Measurements from ENCODE around the gene MTMR11.

MTMR11 gene

GRCh38 chr1:149927056-149927562 is 9.6 kb downstream of the MTMR11 start:
- peaks cover 32 to 40% of the 10 kb centered on the region in 2 donors for H3K4me1 ChIP-seq (ENCODE audit: control insufficient read depth in 1 of 2, insufficient read depth in 2 of 2, low read length in 2 of 2)
- peak overlapping the region; percentile 70 to 86 for H3K9ac ChIP-seq (ENCODE audit: low read depth in 1 of 2, low read length in 2 of 2)
- H3K4me3 ChIP-seq (ENCODE audit: low read depth in 1 of 2, low read length in 2 of 2) = peak overlapping the region; percentile 79 to 97
- H3K9me3 ChIP-seq (ENCODE audit: control insufficient read depth in 1 of 2, low read length in 2 of 2) = no peaks in the 10 kb centered on the region
- H3K36me3 ChIP-seq (ENCODE audit: control insufficient read depth in 1 of 2, insufficient read depth in 2 of 2, low read length in 2 of 2) = peaks cover 55 to 73% of the 10 kb centered on the region in 2 donors
- no peaks in the 10 kb centered on the region for H3K27me3 ChIP-seq (ENCODE audit: control insufficient read depth in 1 of 2, insufficient read depth in 2 of 2, low read length in 2 of 2)
- no peak overlapping the region for H3K27ac ChIP-seq (ENCODE audit: low read depth, low read length)

GRCh38 chr1:149926296-149926695 is 10.4 kb downstream of the MTMR11 start:
- peaks cover 47 to 65% of the 10 kb centered on the region in 2 donors for H3K36me3 ChIP-seq (ENCODE audit: control insufficient read depth in 1 of 2, insufficient read depth in 2 of 2, low read length in 2 of 2)
- H3K27ac ChIP-seq (ENCODE audit: low read depth, low read length) = no peak overlapping the region
- H3K27me3 ChIP-seq (ENCODE audit: control insufficient read depth in 1 of 2, insufficient read depth in 2 of 2, low read length in 2 of 2) = no peaks in the 10 kb centered on the region
- H3K4me1 ChIP-seq (ENCODE audit: control insufficient read depth in 1 of 2, insufficient read depth in 2 of 2, low read length in 2 of 2) = peaks cover 25 to 32% of the 10 kb centered on the region in 2 donors
- H3K4me3 ChIP-seq (ENCODE audit: low read depth in 1 of 2, low read length in 2 of 2) = peak overlapping the region in 1 of 2 donors; percentile 79
- no peaks in the 10 kb centered on the region for H3K9me3 ChIP-seq (ENCODE audit: control insufficient read depth in 1 of 2, low read length in 2 of 2)
- no peak overlapping the region for H3K9ac ChIP-seq (ENCODE audit: low read depth in 1 of 2, low read length in 2 of 2)

GRCh38 chr1:149925751-149926150 is 10.9 kb downstream of the MTMR11 start:
- Histone ChIP-seq H3K36me3 (ENCODE audit: control insufficient read depth in 1 of 2, insufficient read depth in 2 of 2, low read length in 2 of 2) (peaks cover 42 to 60% of the 10 kb centered on the region in 2 donors), H3K27ac (ENCODE audit: low read depth, low read length) (no peak overlapping the region), H3K4me1 (ENCODE audit: control insufficient read depth in 1 of 2, insufficient read depth in 2 of 2, low read length in 2 of 2) (peaks cover 25 to 27% of the 10 kb centered on the region in 2 donors), H3K9me3 (ENCODE audit: control insufficient read depth in 1 of 2, low read length in 2 of 2) (no peaks in the 10 kb centered on the region), H3K27me3 (ENCODE audit: control insufficient read depth in 1 of 2, insufficient read depth in 2 of 2, low read length in 2 of 2) (no peaks in the 10 kb centered on the region), H3K4me3 (ENCODE audit: low read depth in 1 of 2, low read length in 2 of 2) (no peak overlapping the region), H3K9ac (ENCODE audit: low read depth in 1 of 2, low read length in 2 of 2) (no peak overlapping the region)

- Histone ChIP-seq H3K9ac (ENCODE audit: low read depth in 1 of 2, low read length in 2 of 2) (no peak overlapping the region), H3K36me3 (ENCODE audit: control insufficient read depth in 1 of 2, insufficient read depth in 2 of 2, low read length in 2 of 2) (peaks cover 38 to 55% of the 10 kb centered on the region in 2 donors), H3K27me3 (ENCODE audit: control insufficient read depth in 1 of 2, insufficient read depth in 2 of 2, low read length in 2 of 2) (no peaks in the 10 kb centered on the region), H3K4me3 (ENCODE audit: low read depth in 1 of 2, low read length in 2 of 2) (no peak overlapping the region), H3K4me1 (ENCODE audit: control insufficient read depth in 1 of 2, insufficient read depth in 2 of 2, low read length in 2 of 2) (peaks cover 25 to 27% of the 10 kb centered on the region in 2 donors), H3K9me3 (ENCODE audit: control insufficient read depth in 1 of 2, low read length in 2 of 2) (no peaks in the 10 kb centered on the region), H3K27ac (ENCODE audit: low read depth, low read length) (no peak overlapping the region)
Observed at GRCh38 chr1:149925345-149925744, 11.3 kb downstream of the MTMR11 start.

- Histone ChIP-seq H3K27me3 (ENCODE audit: control insufficient read depth in 1 of 2, insufficient read depth in 2 of 2, low read length in 2 of 2) (peaks cover 0 to 2% of the 10 kb centered on the region in 2 donors), H3K27ac (ENCODE audit: low read depth, low read length) (no peak overlapping the region), H3K9ac (ENCODE audit: low read depth in 1 of 2, low read length in 2 of 2) (no peak overlapping the region), H3K9me3 (ENCODE audit: control insufficient read depth in 1 of 2, low read length in 2 of 2) (no peaks in the 10 kb centered on the region), H3K4me3 (ENCODE audit: low read depth in 1 of 2, low read length in 2 of 2) (no peak overlapping the region), H3K36me3 (ENCODE audit: control insufficient read depth in 1 of 2, insufficient read depth in 2 of 2, low read length in 2 of 2) (peaks cover 27 to 45% of the 10 kb centered on the region in 2 donors), H3K4me1 (ENCODE audit: control insufficient read depth in 1 of 2, insufficient read depth in 2 of 2, low read length in 2 of 2) (peaks cover 19 to 20% of the 10 kb centered on the region in 2 donors)
Observed at GRCh38 chr1:149923626-149924025, 13.1 kb downstream of the MTMR11 start.

GRCh38 chr1:149917571-149918144 is 19.0 kb downstream of the MTMR11 start, which contains the start of gene SV2A:
TSS of gene SV2A (minus strand) at chr1:149917844. CDS start at chr1:149913840, 4,004 bp downstream.
- Histone ChIP-seq H3K4me3 (ENCODE audit: low read depth in 1 of 2, low read length in 2 of 2) (peak within 1 kb of the TSS; percentile 64 to 70), H3K4me1 (ENCODE audit: control insufficient read depth in 1 of 2, insufficient read depth in 2 of 2, low read length in 2 of 2) (peaks cover 0 to 3% of the 10 kb centered on the region in 2 donors)

GRCh38 chr1:149916898-149917252 is 19.8 kb downstream of the MTMR11 start:
- H3K9me3 ChIP-seq (ENCODE audit: control insufficient read depth in 1 of 2, low read length in 2 of 2) = no peaks in the 10 kb centered on the region
- peaks cover 8 to 14% of the 10 kb centered on the region in 2 donors for H3K27me3 ChIP-seq (ENCODE audit: control insufficient read depth in 1 of 2, insufficient read depth in 2 of 2, low read length in 2 of 2)
- peaks cover 0 to 3% of the 10 kb centered on the region in 2 donors for H3K4me1 ChIP-seq (ENCODE audit: control insufficient read depth in 1 of 2, insufficient read depth in 2 of 2, low read length in 2 of 2)
- peak overlapping the region; percentile 64 to 70 for H3K4me3 ChIP-seq (ENCODE audit: low read depth in 1 of 2, low read length in 2 of 2)
- no peaks in the 10 kb centered on the region for H3K36me3 ChIP-seq (ENCODE audit: control insufficient read depth in 1 of 2, insufficient read depth in 2 of 2, low read length in 2 of 2)
- no peak overlapping the region for H3K27ac ChIP-seq (ENCODE audit: low read depth, low read length)
- peak overlapping the region in 1 of 2 donors; percentile 12 for H3K9ac ChIP-seq (ENCODE audit: low read depth in 1 of 2, low read length in 2 of 2)

More at GRCh38 chr1:149917571-149918144, 19.0 kb downstream of the MTMR11 start, which contains the start of gene SV2A:
- H3K9me3 ChIP-seq (ENCODE audit: control insufficient read depth in 1 of 2, low read length in 2 of 2) = no peaks in the 10 kb centered on the region
- peaks cover 8 to 14% of the 10 kb centered on the region in 2 donors for H3K27me3 ChIP-seq (ENCODE audit: control insufficient read depth in 1 of 2, insufficient read depth in 2 of 2, low read length in 2 of 2)
- peak within 1 kb of the TSS; percentile 26 to 38 for H3K9ac ChIP-seq (ENCODE audit: low read depth in 1 of 2, low read length in 2 of 2)
- H3K36me3 ChIP-seq (ENCODE audit: control insufficient read depth in 1 of 2, insufficient read depth in 2 of 2, low read length in 2 of 2) = peaks cover 0 to 6% of the 10 kb centered on the region in 2 donors
- H3K27ac ChIP-seq (ENCODE audit: low read depth, low read length) = no peak within 1 kb of the TSS

GRCh38 chr1:149916193-149916897 is 20.3 kb downstream of the MTMR11 start:
- Histone ChIP-seq H3K9me3 (ENCODE audit: control insufficient read depth in 1 of 2, low read length in 2 of 2) (no peaks in the 10 kb centered on the region), H3K27ac (ENCODE audit: low read depth, low read length) (no peak overlapping the region), H3K27me3 (ENCODE audit: control insufficient read depth in 1 of 2, insufficient read depth in 2 of 2, low read length in 2 of 2) (peaks cover 8 to 14% of the 10 kb centered on the region in 2 donors), H3K4me1 (ENCODE audit: control insufficient read depth in 1 of 2, insufficient read depth in 2 of 2, low read length in 2 of 2) (peaks cover 0 to 3% of the 10 kb centered on the region in 2 donors), H3K4me3 (ENCODE audit: low read depth in 1 of 2, low read length in 2 of 2) (peak overlapping the region; percentile 44 to 70), H3K36me3 (ENCODE audit: control insufficient read depth in 1 of 2, insufficient read depth in 2 of 2, low read length in 2 of 2) (no peaks in the 10 kb centered on the region), H3K9ac (ENCODE audit: low read depth in 1 of 2, low read length in 2 of 2) (peak overlapping the region in 1 of 2 donors; percentile 12)

- H3K4me1 ChIP-seq (ENCODE audit: control insufficient read depth in 1 of 2, insufficient read depth in 2 of 2, low read length in 2 of 2) = peaks cover 0 to 3% of the 10 kb centered on the region in 2 donors
- peaks cover 8 to 14% of the 10 kb centered on the region in 2 donors for H3K27me3 ChIP-seq (ENCODE audit: control insufficient read depth in 1 of 2, insufficient read depth in 2 of 2, low read length in 2 of 2)
- no peak overlapping the region for H3K4me3 ChIP-seq (ENCODE audit: low read depth in 1 of 2, low read length in 2 of 2)
- no peaks in the 10 kb centered on the region for H3K9me3 ChIP-seq (ENCODE audit: control insufficient read depth in 1 of 2, low read length in 2 of 2)
- H3K9ac ChIP-seq (ENCODE audit: low read depth in 1 of 2, low read length in 2 of 2) = no peak overlapping the region
- no peak overlapping the region for H3K27ac ChIP-seq (ENCODE audit: low read depth, low read length)
- no peaks in the 10 kb centered on the region for H3K36me3 ChIP-seq (ENCODE audit: control insufficient read depth in 1 of 2, insufficient read depth in 2 of 2, low read length in 2 of 2)
Observed at GRCh38 chr1:149915429-149916192, 21.1 kb downstream of the MTMR11 start.

Measured in duodenal mucosa (tissue), 2 donors.